AG10803 (cell line): ENCODE data around the gene RERE.

ENCODE experiments used
- DNase-seq: peaks from one replicate; pipeline ENCODE4 v3.0.0; 2010; ENCODE audit warnings: low read depth
- H3K4me3 ChIP-seq: 2 replicates; pipeline ENCODE4 v1.5.1; 2011; ENCODE audit warnings: mild to moderate bottlenecking, low read length, control low read depth
- TF ChIP-seq, protein P1 (sequence below): conservative IDR thresholded peaks from 2 replicates; pipeline ENCODE4 v1.5.1; 2011; ENCODE audit warnings: mild to moderate bottlenecking, low read length, control low read depth, inconsistent platforms

Gene RERE

GRCh38 chr1:8667869-8668594 is 149.4 kb downstream of the RERE start:
- peak; percentile 59 for DNase-seq
- H3K4me3 ChIP-seq = no peak overlapping the region
- TF ChIP-seq, protein P1, sequence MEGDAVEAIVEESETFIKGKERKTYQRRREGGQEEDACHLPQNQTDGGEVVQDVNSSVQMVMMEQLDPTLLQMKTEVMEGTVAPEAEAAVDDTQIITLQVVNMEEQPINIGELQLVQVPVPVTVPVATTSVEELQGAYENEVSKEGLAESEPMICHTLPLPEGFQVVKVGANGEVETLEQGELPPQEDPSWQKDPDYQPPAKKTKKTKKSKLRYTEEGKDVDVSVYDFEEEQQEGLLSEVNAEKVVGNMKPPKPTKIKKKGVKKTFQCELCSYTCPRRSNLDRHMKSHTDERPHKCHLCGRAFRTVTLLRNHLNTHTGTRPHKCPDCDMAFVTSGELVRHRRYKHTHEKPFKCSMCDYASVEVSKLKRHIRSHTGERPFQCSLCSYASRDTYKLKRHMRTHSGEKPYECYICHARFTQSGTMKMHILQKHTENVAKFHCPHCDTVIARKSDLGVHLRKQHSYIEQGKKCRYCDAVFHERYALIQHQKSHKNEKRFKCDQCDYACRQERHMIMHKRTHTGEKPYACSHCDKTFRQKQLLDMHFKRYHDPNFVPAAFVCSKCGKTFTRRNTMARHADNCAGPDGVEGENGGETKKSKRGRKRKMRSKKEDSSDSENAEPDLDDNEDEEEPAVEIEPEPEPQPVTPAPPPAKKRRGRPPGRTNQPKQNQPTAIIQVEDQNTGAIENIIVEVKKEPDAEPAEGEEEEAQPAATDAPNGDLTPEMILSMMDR = no peak

- TF ChIP-seq, protein P1 = no peak
- H3K4me3 ChIP-seq = no peak overlapping the region
- no peak for DNase-seq
Observed at GRCh38 chr1:8666389-8667167, 150.9 kb downstream of the RERE start.

- H3K4me3 ChIP-seq = no peak overlapping the region
- DNase-seq = no peak
- TF ChIP-seq, protein P1 = no peak
Observed at GRCh38 chr1:8665833-8666232, 151.6 kb downstream of the RERE start.

DNA sequence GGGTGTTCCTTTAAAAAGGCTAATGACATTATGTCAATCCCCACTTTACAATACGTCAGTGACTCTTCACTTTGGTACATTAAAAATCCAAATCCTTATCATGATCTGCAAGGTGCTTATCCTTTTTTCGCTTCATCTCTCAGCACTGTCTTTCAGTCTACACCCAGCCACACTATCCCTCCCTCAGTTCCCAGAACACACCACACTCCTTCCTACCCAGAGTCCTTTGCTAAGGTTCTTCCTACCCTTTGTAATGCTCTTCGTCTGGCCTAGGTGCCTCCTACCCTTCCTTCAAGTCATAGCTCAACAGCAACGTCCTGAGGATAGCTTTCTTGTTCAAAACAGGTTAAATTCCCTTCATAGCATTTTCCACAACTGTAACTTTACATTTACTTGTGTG is 152.6 kb downstream of the RERE start:
- TF ChIP-seq, protein P1 = no peak
- no peak overlapping the region for H3K4me3 ChIP-seq
- no peak for DNase-seq

DNA sequence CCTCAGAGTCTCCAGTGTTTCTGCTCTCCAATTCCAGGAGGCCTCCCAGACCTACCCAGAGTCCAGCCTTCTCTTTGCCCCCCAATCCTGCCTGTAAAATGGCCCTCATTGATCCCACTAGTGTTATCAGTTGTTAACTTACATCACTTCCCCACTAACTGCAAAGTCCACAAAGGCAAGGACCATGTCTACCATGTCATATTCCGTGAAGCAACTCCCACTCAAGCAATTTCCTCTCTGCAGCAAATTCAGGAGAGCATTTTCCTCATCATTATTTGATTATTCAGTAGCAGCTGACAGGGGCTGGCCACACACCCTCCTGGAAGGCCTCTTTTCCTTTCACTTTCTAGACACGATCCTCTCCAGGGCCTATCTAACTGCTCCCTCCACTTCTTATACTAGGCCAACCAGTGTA is 153.5 kb downstream of the RERE start:
- H3K4me3 ChIP-seq = peak overlapping the region; percentile 10; the same call in 1 of the 2 replicates
- DNase-seq = peak; percentile 57
- TF ChIP-seq, protein P1 = no peak

GRCh38 chr1:8663090-8663802 is 154.2 kb downstream of the RERE start:
- peak; percentile 26 for DNase-seq
- TF ChIP-seq, protein P1 = no peak
- H3K4me3 ChIP-seq = no peak overlapping the region
